Osteocyte (in vitro differentiated cells): ENCODE measurements around the gene MS4A14. TPM values are rescaled to one million over a fixed set of nuclear protein-coding genes. Genes with fewer than 3 reads are reported as not detected.
A peak's percentile ranks its signal among the peaks of the same experiment; 100 is the strongest.

Experiments
- DNase-seq: peaks from one replicate; pipeline ENCODE4 v3.0.0; 2021; ENCODE audit warnings: mixed read lengths; ENCODE audit not compliant: unreplicated experiment; ENCODE audit errors: extremely low spot score
- H3K27ac Mint-ChIP-seq: one replicate; pipeline ENCODE4 v1.8.0; 2021; ENCODE audit warnings: mild to moderate bottlenecking, mixed read lengths; ENCODE audit not compliant: unreplicated experiment
- H3K27me3 Mint-ChIP-seq: one replicate; pipeline ENCODE4 v1.8.0; 2021; ENCODE audit warnings: mixed read lengths; ENCODE audit not compliant: unreplicated experiment
- H3K36me3 Mint-ChIP-seq: one replicate; pipeline ENCODE4 v1.8.0; 2021; ENCODE audit warnings: mixed read lengths; ENCODE audit not compliant: unreplicated experiment
- H3K4me1 Mint-ChIP-seq: one replicate; pipeline ENCODE4 v1.8.0; 2021; ENCODE audit warnings: mixed read lengths; ENCODE audit not compliant: unreplicated experiment
- H3K4me3 Mint-ChIP-seq: one replicate; pipeline ENCODE4 v1.8.0; 2021; ENCODE audit warnings: mild to moderate bottlenecking, moderate library complexity, mixed read lengths; ENCODE audit not compliant: unreplicated experiment
- H3K9me3 Mint-ChIP-seq: one replicate; pipeline ENCODE4 v1.8.0; 2021; ENCODE audit warnings: mixed read lengths; ENCODE audit not compliant: unreplicated experiment
- CTCF ChIP-seq: fragments of 200-600 bp; sonication (generic); IDR thresholded peaks from 2 replicates; pipeline ENCODE4 v1.5.0; 2021; ENCODE audit warnings: antibody characterized with exemption, mild to moderate bottlenecking, moderate library complexity
- total RNA-seq: library from RNA; stranded (reverse); gene quantifications from 2 replicates; pipeline ENCODE4 v1.2.1, GENCODE V29; 2021

Gene MS4A14
- total RNA-seq, 1 donor from 2014 or later, result not detected

GRCh38 chr11:60367009-60367408 lies 29.2 kb upstream of the MS4A14 start:
- H3K4me3 Mint-ChIP-seq, result no peak overlapping the region
- H3K9me3 Mint-ChIP-seq, result no peaks in the 10 kb centered on the region
- peaks cover 17% of the 10 kb centered on the region for H3K27me3 Mint-ChIP-seq
- DNase-seq, result no peak
- H3K36me3 Mint-ChIP-seq, result no peaks in the 10 kb centered on the region
- no peak overlapping the region for H3K27ac Mint-ChIP-seq
- peaks cover 19% of the 10 kb centered on the region for H3K4me1 Mint-ChIP-seq
- no peak for TF ChIP-seq CTCF

- no peak overlapping the region for H3K27ac Mint-ChIP-seq
- no peak for TF ChIP-seq CTCF
- no peaks in the 10 kb centered on the region for H3K36me3 Mint-ChIP-seq
- no peak for DNase-seq
- peaks cover 17% of the 10 kb centered on the region for H3K27me3 Mint-ChIP-seq
- peaks cover 19% of the 10 kb centered on the region for H3K4me1 Mint-ChIP-seq
- H3K4me3 Mint-ChIP-seq, result no peak overlapping the region
- H3K9me3 Mint-ChIP-seq, result no peaks in the 10 kb centered on the region
Measured at GRCh38 chr11:60367896-60368295, 28.4 kb upstream of the MS4A14 start.

- H3K4me3 Mint-ChIP-seq, result no peak overlapping the region
- no peaks in the 10 kb centered on the region for H3K9me3 Mint-ChIP-seq
- TF ChIP-seq CTCF, result no peak
- H3K4me1 Mint-ChIP-seq, result peaks cover 17% of the 10 kb centered on the region
- H3K27ac Mint-ChIP-seq, result peak overlapping the region; percentile 24
- peaks cover 8% of the 10 kb centered on the region for H3K27me3 Mint-ChIP-seq
- DNase-seq, result no peak
- no peaks in the 10 kb centered on the region for H3K36me3 Mint-ChIP-seq
Measured at GRCh38 chr11:60370252-60370810, 25.9 kb upstream of the MS4A14 start.

GRCh38 chr11:60370811-60371298 lies 25.4 kb upstream of the MS4A14 start:
- peaks cover 8% of the 10 kb centered on the region for H3K27me3 Mint-ChIP-seq
- H3K4me1 Mint-ChIP-seq, result peaks cover 17% of the 10 kb centered on the region
- H3K36me3 Mint-ChIP-seq, result no peaks in the 10 kb centered on the region
- peak overlapping the region; percentile 24 for H3K27ac Mint-ChIP-seq
- no peaks in the 10 kb centered on the region for H3K9me3 Mint-ChIP-seq
- TF ChIP-seq CTCF, result no peak
- DNase-seq, result no peak
- H3K4me3 Mint-ChIP-seq, result no peak overlapping the region

GRCh38 chr11:60371386-60371785 lies 24.9 kb upstream of the MS4A14 start:
- peaks cover 17% of the 10 kb centered on the region for H3K4me1 Mint-ChIP-seq
- H3K36me3 Mint-ChIP-seq, result no peaks in the 10 kb centered on the region
- no peak for DNase-seq
- H3K27ac Mint-ChIP-seq, result no peak overlapping the region
- H3K27me3 Mint-ChIP-seq, result peaks cover 8% of the 10 kb centered on the region
- no peak for TF ChIP-seq CTCF
- no peak overlapping the region for H3K4me3 Mint-ChIP-seq
- no peaks in the 10 kb centered on the region for H3K9me3 Mint-ChIP-seq
